Inferior parietal cortex (tissue), 1 donor: ENCODE results near the gene QPCT.
"Not testable (repeated sequence)": the region's sequence is repeated elsewhere in the genome, so short reads cannot be mapped to it uniquely, and the experiment has no call there.

Experiments
- DNase-seq: peaks from one replicate; pipeline ENCODE4 v3.0.0-alpha.2; 2016; ENCODE audit errors: extremely low spot score

QPCT gene

GRCh38 chr2:37358466-37358865 is 14.0 kb downstream of the QPCT start:
- no peak for DNase-seq

- DNase-seq: no peak
Measured at GRCh38 chr2:37361216-37361815, 16.9 kb downstream of the QPCT start.

- no peak for DNase-seq
Measured at GRCh38 chr2:37361994-37362698, 17.7 kb downstream of the QPCT start.

- no peak for DNase-seq
Measured at GRCh38 chr2:37364351-37364750, 19.9 kb downstream of the QPCT start.

- no peak for DNase-seq
Measured at GRCh38 chr2:37365669-37366068, 21.2 kb downstream of the QPCT start.

GRCh38 chr2:37366773-37367172 is 22.3 kb downstream of the QPCT start:
- DNase-seq: no peak

GRCh38 chr2:37367310-37367709 is 22.9 kb downstream of the QPCT start:
- no peak for DNase-seq

- DNase-seq: no peak
Measured at GRCh38 chr2:37367984-37368383, 23.6 kb downstream of the QPCT start.

- no peak for DNase-seq
Measured at GRCh38 chr2:37370666-37371065, 26.2 kb downstream of the QPCT start.

GRCh38 chr2:37372000-37372399 is 27.6 kb downstream of the QPCT start:
- no peak for DNase-seq

- DNase-seq: no peak
Measured at GRCh38 chr2:37375741-37376288, 31.4 kb downstream of the QPCT start.

GRCh38 chr2:37376421-37377186 is 32.2 kb downstream of the QPCT start:
- DNase-seq: no peak

- no peak for DNase-seq
Measured at GRCh38 chr2:37377187-37377532, 32.7 kb downstream of the QPCT start.

- DNase-seq: no peak
Measured at GRCh38 chr2:37378411-37378810, 34.0 kb downstream of the QPCT start.

GRCh38 chr2:37379881-37380296 is 35.5 kb downstream of the QPCT start:
- no peak for DNase-seq

- DNase-seq: not testable (repeated sequence)
Measured at GRCh38 chr2:37380787-37381186, 36.4 kb downstream of the QPCT start.

- DNase-seq: not testable (repeated sequence)
Measured at GRCh38 chr2:37384261-37384660, 39.8 kb downstream of the QPCT start.

GRCh38 chr2:37387148-37387835 is 42.9 kb downstream of the QPCT start:
- DNase-seq: no peak

GRCh38 chr2:37388074-37388473 is 43.6 kb downstream of the QPCT start:
- DNase-seq: no peak

- no peak for DNase-seq
Measured at GRCh38 chr2:37389395-37389794, 45.0 kb downstream of the QPCT start.

- peak; percentile 32 for DNase-seq
Measured at GRCh38 chr2:37389989-37390765, 45.7 kb downstream of the QPCT start.
